ENCODE results near the gene ZBTB20. TPM values are rescaled to one million over a fixed set of nuclear protein-coding genes. Genes with fewer than 3 reads are reported as not detected.

ZBTB20 gene
- total and polyA plus RNA-seq, 2 of the 4 experiments (the other 2 are of a cell fraction): 0.75 to 14.7 TPM

DNA sequence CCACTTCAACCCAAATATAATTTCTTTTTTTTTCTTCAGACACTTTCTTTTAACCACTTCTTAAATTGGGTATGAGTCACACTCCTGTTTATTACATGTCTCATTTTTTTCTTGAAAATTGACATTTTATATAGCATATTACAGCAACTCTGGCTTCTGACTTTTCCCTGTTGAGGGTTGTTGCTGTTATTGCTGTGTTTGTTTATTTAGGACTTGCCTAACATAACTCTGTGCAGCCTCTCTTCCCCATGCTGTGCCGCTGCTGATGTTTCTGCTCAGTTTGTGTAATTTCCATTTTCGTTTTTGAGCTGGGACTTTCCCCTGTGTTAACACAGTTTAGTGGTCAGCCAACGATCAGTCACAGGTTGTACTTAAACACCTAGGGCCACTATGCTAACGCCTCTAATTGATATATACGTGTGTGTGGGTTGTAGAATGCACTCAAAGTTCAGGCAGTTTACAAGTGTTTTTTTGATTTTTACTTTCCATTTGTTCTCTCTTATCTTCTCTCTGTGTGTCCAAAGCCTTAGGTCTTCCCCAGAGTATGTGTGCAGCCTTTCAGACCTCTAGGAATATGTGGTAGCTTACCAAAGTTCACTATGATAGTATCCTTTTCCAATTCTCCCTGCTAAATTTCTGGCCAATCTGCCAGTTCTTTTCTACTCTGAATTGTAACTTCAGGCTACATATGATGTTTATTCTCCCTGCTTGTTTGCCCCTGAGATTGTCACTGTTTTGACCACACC is 337.2 kb downstream of the ZBTB20 start:
- Histone ChIP-seq H2AFZ (replicated peaks; ENCODE audit: low read length, poor library complexity) (no peak overlapping the region), H2AK5ac (ENCODE audit: low read depth, low read length) (no peak overlapping the region), H3K14ac (replicated peaks; ENCODE audit: low read depth, low read length) (no peak overlapping the region), H3K23ac (ENCODE audit: low read depth, low read length) (no peak overlapping the region), H3K56ac (ENCODE audit: extremely low read depth, insufficient read depth, low read length) (no peak overlapping the region), H3K27ac (ENCODE audit: insufficient read depth, low read length) (no peak overlapping the region), H2BK120ac (ENCODE audit: low read depth, low read length) (no peak overlapping the region), H3K36me3 (ENCODE audit: control insufficient read depth, insufficient read depth, low read length) (no peaks in the 10 kb centered on the region), H3K27me3 (ENCODE audit: control insufficient read depth, insufficient read depth, low read length) (no peaks in the 10 kb centered on the region), H3K18ac (ENCODE audit: low read depth, low read length) (no peak overlapping the region), H3K4me2 (ENCODE audit: low read depth, low read length) (peak overlapping the region; percentile 52), H3K4me1 (ENCODE audit: control insufficient read depth, insufficient read depth, low read length) (peaks cover 2% of the 10 kb centered on the region; the same call in 1 of the 2 replicates), H3K4me3 (ENCODE audit: insufficient read depth, low read depth, low read length) (no peak overlapping the region), H2BK15ac (ENCODE audit: low read depth, low read length) (no peak overlapping the region), H4K91ac (ENCODE audit: insufficient read depth, low read depth, low read length) (no peak overlapping the region), H2AK9ac (replicated peaks; ENCODE audit: low read depth, low read length, poor library complexity) (peak overlapping the region; percentile 4), H3K9ac (ENCODE audit: low read depth, low read length) (no peak overlapping the region), H4K8ac (ENCODE audit: low read depth in 2 of 2, low read length in 2 of 2) (no peak overlapping the region), H2BK5ac (ENCODE audit: low read depth, low read length, poor library complexity, severe bottlenecking) (no peak overlapping the region), H3K9me1 (ENCODE audit: insufficient read depth, low read length) (no peaks in the 10 kb centered on the region), H4K5ac (ENCODE audit: low read depth, low read length) (no peak overlapping the region), H3K4ac (ENCODE audit: low read depth, low read length) (no peak overlapping the region), H4K20me1 (ENCODE audit: insufficient read depth, low read length) (no peaks in the 10 kb centered on the region), H3K79me1 (ENCODE audit: low read depth in 1 of 2, low read length in 2 of 2) (no peaks in the 10 kb centered on the region), H3K9me3 (ENCODE audit: control insufficient read depth, insufficient read depth, low read length) (no peaks in the 10 kb centered on the region), H2BK20ac (ENCODE audit: low read depth, low read length) (no peak overlapping the region)
- ATAC-seq (ENCODE audit: low read depth): peak; percentile 75
- ChIA-PET CTCF (no interaction called here), POLR2A (ENCODE audit: unreplicated experiment) (no interaction called here)
- peak; percentile 65 for DNase-seq
- dilution Hi-C loops (cut with HindIII; ENCODE audit: low sequenced_read_pairs, unreplicated experiment): no loop called here
- WGBS, 2 experiments (ENCODE audit: extremely low coverage in 2 of 2, insufficient read length in 1 of 2): 0% methylated on average over 2 of the region's 5 CpGs; no CpG with 5 or more reads in 1 of the 2 experiments
- in situ Hi-C loops (cut with MboI; ENCODE audit: low sequenced_read_pairs): no loop called here
- TF ChIP-seq MAFK (IDR thresholded peaks at IDR 0.05; ENCODE audit: low read depth, low read length) (no peak), POLR2A (IDR thresholded peaks at IDR 0.05; ENCODE audit: low read depth, low read length) (no peak), MAZ (IDR thresholded peaks at IDR 0.05; ENCODE audit: borderline replicate concordance, low read depth, low read length) (no peak), BHLHE40 (IDR thresholded peaks at IDR 0.05; ENCODE audit: low read depth, low read length) (no peak), FOS (IDR thresholded peaks at IDR 0.05; ENCODE audit: low read depth, low read length) (no peak), RFX5 (IDR thresholded peaks at IDR 0.05; ENCODE audit: low read depth, low read length) (no peak), MXI1 (IDR thresholded peaks at IDR 0.05; ENCODE audit: borderline replicate concordance, low read depth, low read length) (no peak), NFE2L2 (IDR thresholded peaks at IDR 0.05; ENCODE audit: low read depth, low read length) (no peak), CEBPB (IDR thresholded peaks at IDR 0.05; ENCODE audit: low read depth, low read length) (no peak), RAD21 (IDR thresholded peaks at IDR 0.05; ENCODE audit: low read length) (no peak)
- TF ChIP-seq, protein P1, sequence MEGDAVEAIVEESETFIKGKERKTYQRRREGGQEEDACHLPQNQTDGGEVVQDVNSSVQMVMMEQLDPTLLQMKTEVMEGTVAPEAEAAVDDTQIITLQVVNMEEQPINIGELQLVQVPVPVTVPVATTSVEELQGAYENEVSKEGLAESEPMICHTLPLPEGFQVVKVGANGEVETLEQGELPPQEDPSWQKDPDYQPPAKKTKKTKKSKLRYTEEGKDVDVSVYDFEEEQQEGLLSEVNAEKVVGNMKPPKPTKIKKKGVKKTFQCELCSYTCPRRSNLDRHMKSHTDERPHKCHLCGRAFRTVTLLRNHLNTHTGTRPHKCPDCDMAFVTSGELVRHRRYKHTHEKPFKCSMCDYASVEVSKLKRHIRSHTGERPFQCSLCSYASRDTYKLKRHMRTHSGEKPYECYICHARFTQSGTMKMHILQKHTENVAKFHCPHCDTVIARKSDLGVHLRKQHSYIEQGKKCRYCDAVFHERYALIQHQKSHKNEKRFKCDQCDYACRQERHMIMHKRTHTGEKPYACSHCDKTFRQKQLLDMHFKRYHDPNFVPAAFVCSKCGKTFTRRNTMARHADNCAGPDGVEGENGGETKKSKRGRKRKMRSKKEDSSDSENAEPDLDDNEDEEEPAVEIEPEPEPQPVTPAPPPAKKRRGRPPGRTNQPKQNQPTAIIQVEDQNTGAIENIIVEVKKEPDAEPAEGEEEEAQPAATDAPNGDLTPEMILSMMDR (conservative IDR thresholded peaks at IDR 0.05; ENCODE audit: low read depth, low read length): no peak
- no TSS peak for BruUV-seq (replicated peaks)
- intact Hi-C loops (cut with micrococcal nuclease): no loop called here

All from IMR-90 (cell line).